ENCODE measurements around the gene SPOPL.

The SPOPL gene

GRCh38 chr2:138504092-138504491 is 2.5 kb downstream of the SPOPL start (continued):
- TF ChIP-seq, protein P1, sequence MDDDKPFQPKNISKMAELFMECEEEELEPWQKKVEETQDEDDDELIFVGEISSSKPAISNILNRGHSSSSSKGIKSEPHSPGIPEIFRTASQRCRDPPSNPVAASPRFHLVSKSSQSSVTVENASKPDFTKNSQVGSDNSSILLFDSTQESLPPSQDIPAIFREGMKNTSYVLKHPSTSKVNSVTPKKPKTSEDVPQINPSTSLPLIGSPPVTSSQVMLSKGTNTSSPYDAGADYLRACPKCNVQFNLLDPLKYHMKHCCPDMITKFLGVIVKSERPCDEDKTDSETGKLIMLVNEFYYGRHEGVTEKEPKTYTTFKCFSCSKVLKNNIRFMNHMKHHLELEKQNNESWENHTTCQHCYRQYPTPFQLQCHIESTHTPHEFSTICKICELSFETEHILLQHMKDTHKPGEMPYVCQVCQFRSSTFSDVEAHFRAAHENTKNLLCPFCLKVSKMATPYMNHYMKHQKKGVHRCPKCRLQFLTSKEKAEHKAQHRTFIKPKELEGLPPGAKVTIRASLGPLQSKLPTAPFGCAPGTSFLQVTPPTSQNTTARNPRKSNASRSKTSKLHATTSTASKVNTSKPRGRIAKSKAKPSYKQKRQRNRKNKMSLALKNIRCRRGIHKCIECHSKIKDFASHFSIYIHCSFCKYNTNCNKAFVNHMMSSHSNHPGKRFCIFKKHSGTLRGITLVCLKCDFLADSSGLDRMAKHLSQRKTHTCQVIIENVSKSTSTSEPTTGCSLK (tag by site-specific recombination; IDR thresholded peaks at IDR 0.05) = no peak
- no peak for TF ChIP-seq ZNF148 (tag by site-specific recombination; IDR thresholded peaks at IDR 0.05; ENCODE audit: borderline replicate concordance)
- TF ChIP-seq ZNF76 (tag by site-specific recombination; IDR thresholded peaks at IDR 0.05; ENCODE audit: borderline replicate concordance, low read depth) = no peak
- no peak for TF ChIP-seq ZFP69B (tag by site-specific recombination; IDR thresholded peaks at IDR 0.05)
- TF ChIP-seq ZBTB17 (tag by site-specific recombination; IDR thresholded peaks at IDR 0.05) = no peak
- no peak for TF ChIP-seq GLI4 (tag by site-specific recombination; IDR thresholded peaks at IDR 0.05)
- no peak for TF ChIP-seq PATZ1 (tag by site-specific recombination; IDR thresholded peaks at IDR 0.05)
- no peak for TF ChIP-seq ZEB2 (tag by site-specific recombination; IDR thresholded peaks at IDR 0.05)
- no peak for TF ChIP-seq SCRT2 (tag by site-specific recombination; IDR thresholded peaks at IDR 0.05)
- TF ChIP-seq, protein P2, sequence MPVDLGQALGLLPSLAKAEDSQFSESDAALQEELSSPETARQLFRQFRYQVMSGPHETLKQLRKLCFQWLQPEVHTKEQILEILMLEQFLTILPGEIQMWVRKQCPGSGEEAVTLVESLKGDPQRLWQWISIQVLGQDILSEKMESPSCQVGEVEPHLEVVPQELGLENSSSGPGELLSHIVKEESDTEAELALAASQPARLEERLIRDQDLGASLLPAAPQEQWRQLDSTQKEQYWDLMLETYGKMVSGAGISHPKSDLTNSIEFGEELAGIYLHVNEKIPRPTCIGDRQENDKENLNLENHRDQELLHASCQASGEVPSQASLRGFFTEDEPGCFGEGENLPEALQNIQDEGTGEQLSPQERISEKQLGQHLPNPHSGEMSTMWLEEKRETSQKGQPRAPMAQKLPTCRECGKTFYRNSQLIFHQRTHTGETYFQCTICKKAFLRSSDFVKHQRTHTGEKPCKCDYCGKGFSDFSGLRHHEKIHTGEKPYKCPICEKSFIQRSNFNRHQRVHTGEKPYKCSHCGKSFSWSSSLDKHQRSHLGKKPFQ (tag by site-specific recombination; IDR thresholded peaks at IDR 0.05) = no peak
- TF ChIP-seq ZNF660 (tag by site-specific recombination; IDR thresholded peaks at IDR 0.05) = no peak
- no peak for TF ChIP-seq ZNF239 (tag by site-specific recombination; IDR thresholded peaks at IDR 0.05)

DNA sequence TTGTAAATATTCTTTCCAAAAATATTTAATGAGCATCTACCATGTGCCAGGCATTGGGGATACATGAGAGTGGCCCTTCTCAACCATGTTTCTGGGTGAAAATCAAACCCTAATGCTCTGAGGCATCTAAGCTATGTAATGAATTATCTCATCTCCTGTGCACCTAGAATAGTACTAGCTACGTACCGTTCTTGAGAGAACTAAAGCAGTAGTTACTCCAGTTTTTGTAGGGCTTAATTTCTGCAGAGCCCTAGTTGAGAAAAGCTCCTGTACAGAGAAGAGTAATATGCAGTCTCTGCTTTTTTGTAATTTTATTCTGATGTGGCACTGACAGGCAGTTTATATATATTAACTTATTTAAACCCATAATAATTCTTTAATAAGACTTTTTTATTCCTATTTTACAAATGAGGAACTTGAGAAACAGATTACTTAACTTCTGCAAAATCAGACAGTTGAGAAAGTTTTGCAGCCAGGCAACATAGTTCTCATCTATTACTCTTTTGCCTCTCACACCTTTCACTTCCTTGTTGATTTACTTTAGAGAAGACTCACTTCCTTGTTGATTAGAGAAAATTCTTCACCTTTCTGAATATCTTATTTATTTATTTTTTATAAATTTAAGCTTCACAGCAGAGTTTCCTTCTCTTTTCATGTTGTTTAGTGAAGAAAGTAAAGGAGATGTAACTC is 3.1 kb downstream of the SPOPL start:
- H3K4me3 ChIP-seq (ENCODE audit: low read depth, low read length) = no peak overlapping the region
- H3K27ac ChIP-seq (ENCODE audit: extremely low read depth, low read depth, low read length) = no peak overlapping the region
- no peaks in the 10 kb centered on the region; a peak in 1 of 3 replicates for H3K36me3 ChIP-seq (ENCODE audit: control insufficient read depth in 2 of 2, insufficient read depth in 1 of 2, low read length in 2 of 2)
- H3K4me1 ChIP-seq (ENCODE audit: control insufficient read depth, insufficient read depth, low read length) = peaks cover 18% of the 10 kb centered on the region
- ChIA-PET CTCF (interaction anchor here (0.6 kb wide), 1 partner anchor 73 kb away, joined by 3 read pairs; no protein-coding TSS in a partner anchor), POLR2A (interaction anchor here (0.6 kb wide), 1 partner anchor 531 kb away, joined by 3 read pairs; no protein-coding TSS in a partner anchor)
- H3K9me3 ChIP-seq (ENCODE audit: control insufficient read depth, insufficient read depth, low read depth, low read length) = no peaks in the 10 kb centered on the region
- TF ChIP-seq ZNF560 (tag by site-specific recombination; IDR thresholded peaks at IDR 0.05; ENCODE audit: borderline replicate concordance) = no peak
- no peak for TF ChIP-seq ZXDB (tag by site-specific recombination; IDR thresholded peaks at IDR 0.05)
- TF ChIP-seq ZNF658 (tag by site-specific recombination; IDR thresholded peaks at IDR 0.05) = no peak
- no peak for TF ChIP-seq ZNF701 (tag by site-specific recombination; IDR thresholded peaks at IDR 0.05)
- no peak for TF ChIP-seq ZNF830 (tag by site-specific recombination; IDR thresholded peaks at IDR 0.05; ENCODE audit: low read depth)
- TF ChIP-seq SP2 (tag by site-specific recombination; IDR thresholded peaks at IDR 0.05) = no peak
- TF ChIP-seq ZFP37 (tag by site-specific recombination; IDR thresholded peaks at IDR 0.05) = no peak
- TF ChIP-seq, protein P3, sequence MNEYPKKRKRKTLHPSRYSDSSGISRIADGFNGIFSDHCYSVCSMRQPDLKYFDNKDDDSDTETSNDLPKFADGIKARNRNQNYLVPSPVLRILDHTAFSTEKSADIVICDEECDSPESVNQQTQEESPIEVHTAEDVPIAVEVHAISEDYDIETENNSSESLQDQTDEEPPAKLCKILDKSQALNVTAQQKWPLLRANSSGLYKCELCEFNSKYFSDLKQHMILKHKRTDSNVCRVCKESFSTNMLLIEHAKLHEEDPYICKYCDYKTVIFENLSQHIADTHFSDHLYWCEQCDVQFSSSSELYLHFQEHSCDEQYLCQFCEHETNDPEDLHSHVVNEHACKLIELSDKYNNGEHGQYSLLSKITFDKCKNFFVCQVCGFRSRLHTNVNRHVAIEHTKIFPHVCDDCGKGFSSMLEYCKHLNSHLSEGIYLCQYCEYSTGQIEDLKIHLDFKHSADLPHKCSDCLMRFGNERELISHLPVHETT (tag by site-specific recombination; IDR thresholded peaks at IDR 0.05) = no peak
- no peak for TF ChIP-seq ZNF24 (tag by site-specific recombination; IDR thresholded peaks at IDR 0.05)
- TF ChIP-seq HIC1 (tag by site-specific recombination; IDR thresholded peaks at IDR 0.05) = no peak
